OCI-LY3 (cell line): ENCODE data around the gene BANK1.

ENCODE experiments used
- CTCF ChIP-seq: fragments of 200-600, 300-600 bp; sonication (generic); IDR thresholded peaks from 2 replicates; pipeline ENCODE4 v1.5.1; 2014; ENCODE audit warnings: antibody characterized with exemption, low read length, low read depth
- EZH2phosphoT487 ChIP-seq: fragments of 200-600 bp; shearing (Covaris generic); IDR thresholded peaks from 2 replicates; pipeline ENCODE4 v1.6.1; 2018; ENCODE audit warnings: antibody characterized with exemption, mixed run types, low read depth

DNA sequence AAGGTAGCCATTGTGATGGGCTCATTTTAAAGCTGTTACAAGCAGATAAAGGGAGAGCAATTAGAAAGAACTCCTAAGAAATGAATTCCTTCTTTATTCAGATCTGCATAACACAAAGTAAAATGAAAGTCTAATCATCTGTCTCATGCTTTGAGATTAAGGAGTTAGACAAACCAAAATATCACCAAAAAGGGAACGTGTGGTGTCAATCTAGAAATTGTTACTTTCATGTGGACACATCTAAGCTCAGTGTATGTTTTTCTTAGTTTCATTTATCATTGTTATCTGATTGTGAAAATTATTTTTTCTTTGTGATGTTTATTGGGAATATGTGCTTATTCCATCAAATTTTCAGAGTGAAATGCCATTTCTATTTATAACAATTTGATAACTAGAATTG lies 80.3 kb downstream of the BANK1 start:
- no peak for TF ChIP-seq CTCF
- no peak for TF ChIP-seq EZH2phosphoT487
